Stomach (tissue), 9 donors: ENCODE measurements around the gene HLA-G. TPM values are rescaled to one million over a fixed set of nuclear protein-coding genes. Genes with fewer than 3 reads are reported as not detected.

Experiments used
- DNase-seq, 2 donors: peaks; one replicate each; pipeline versions ENCODE4 v3.0.0 to v3.0.0-alpha.2; 2013 to 2019
- H3K27ac ChIP-seq, 5 donors: fragments of 200-600 bp in 4 of 5; sonication (generic) in 4 of 5; one replicate each; pipeline ENCODE4 v1.5.1; 2013 to 2019; ENCODE audit warnings: mild to moderate bottlenecking in 1 of 5, moderate library complexity in 1 of 5
- H3K27me3 ChIP-seq, 3 donors: fragments of 200-600 bp; sonication (generic); one replicate each; pipeline ENCODE4 v1.5.1; 2017 to 2019; ENCODE audit warnings: mixed run types in 1 of 3
- H3K36me3 ChIP-seq, 4 donors: fragments of 200-600 bp; sonication (generic); 1 replicate in 3 of 4; 2 replicates in 1 of 4; pipeline ENCODE4 v1.5.1; 2016 to 2019
- H3K4me1 ChIP-seq, 4 donors: fragments of 200-600 bp; sonication (generic); one replicate each; pipeline ENCODE4 v1.5.1; 2016 to 2019
- H3K4me3 ChIP-seq, 4 donors: fragments of 200-600 bp; sonication (generic) in 3 of 4; one replicate each; pipeline ENCODE4 v1.5.1; 2016 to 2019; ENCODE audit warnings: mild to moderate bottlenecking in 1 of 4
- H3K9me3 ChIP-seq, 4 donors: fragments of 200-600 bp; sonication (generic); one replicate each; pipeline ENCODE4 v1.5.1; 2016 to 2019
- EP300 ChIP-seq: sonication (generic); formaldehyde crosslinking; IDR thresholded peaks from one replicate; pipeline ENCODE4 v1.6.1; 2017; ENCODE audit warnings: antibody characterized with exemption
- POLR2A ChIP-seq, 4 donors: fragments of 450-650 bp; IDR thresholded peaks; one replicate each; pipeline ENCODE4 v1.6.1; 2016; ENCODE audit warnings: antibody characterized with exemption in 4 of 4, control low read depth in 2 of 4, mild to moderate bottlenecking in 1 of 4, moderate library complexity in 1 of 4
- POLR2AphosphoS5 ChIP-seq, 3 donors: sonication (generic); formaldehyde crosslinking; IDR thresholded peaks; one replicate each; pipeline ENCODE4 v1.6.1; 2016; ENCODE audit warnings: antibody characterized with exemption in 3 of 3
- whole genome bisulfite sequencing, 5 donors: extraction: QIAGEN DNeasy Blood & Tissue Kit in 3 of 5; methylation state at CpG; one replicate each; pipeline versions ENCODE4 v1.1.5 to v1.1.7; 2013 to 2018; 5-methylcytosine and 5-hydroxymethylcytosine counted together
- intact Hi-C: fragments of 100-400 bp; cut with DNase I; formaldehyde crosslinking; loops from one replicate; pipeline ENCODE4 v1.15.1; 2023; ENCODE audit warnings: low total_unique reads
- polyA plus RNA-seq, 3 donors: library from polyadenylated mRNA; stranded (reverse); fragments of 200-250 nt; gene quantifications; one replicate each; pipeline ENCODE4 v1.2.3, GENCODE V29; 2013
- total RNA-seq, 5 donors: library from RNA; depleted of rRNA; stranded (reverse); fragments of >200 nt; gene quantifications; one replicate each; pipeline versions ENCODE4 v1.1.0 to v1.2.3, GENCODE V29; 2014 to 2016
- TF ChIP-seq, protein P1 (sequence below), 7 experiments: fragments of 450-650 bp in 4 of 7; fragments of 200-600 bp in 3 of 7; sonication (generic) in 3 of 7; IDR thresholded peaks; one replicate each; pipeline ENCODE4 v1.5.1; 2016 to 2019; ENCODE audit warnings: antibody characterized with exemption in 7 of 7, control low read depth in 2 of 7, mild to moderate bottlenecking in 1 of 7
- donor health status: healthy with polysubstance abuse.
- donor health status: Bipolar disorder and iron deficiency.
- donor health status: healthy.

HLA-G gene
- total and polyA plus RNA-seq, 8 donors = 0.10 to 3.6 TPM; not detected in 6

DNA sequence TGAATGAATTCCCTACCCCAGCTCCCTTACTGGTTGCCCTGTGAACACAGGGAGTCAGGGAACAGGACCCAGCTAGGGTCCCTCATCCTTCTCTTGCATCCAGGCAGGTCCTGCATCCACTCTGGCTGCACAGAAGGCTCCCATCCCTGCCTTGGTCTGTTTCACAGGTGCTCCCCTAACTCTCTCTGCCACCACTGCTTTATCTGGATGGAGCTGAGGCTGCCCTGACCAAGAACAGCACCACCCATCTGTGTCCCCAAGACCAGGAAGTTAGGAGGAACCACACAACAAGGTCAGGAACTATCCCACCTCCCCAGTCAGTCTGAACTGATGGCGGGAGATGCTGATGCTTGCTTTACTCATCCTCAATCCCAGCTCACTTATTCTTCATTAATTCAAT is 16.2 kb upstream of the HLA-G start:
- intact Hi-C loops = no loop called here
- 81 to 100% (median 86%) methylated on average over 1 of the region's 1 CpG for WGBS, 5 donors
- Histone ChIP-seq H3K9me3 (no peaks in the 10 kb centered on the region), H3K4me3 (no peak overlapping the region), H3K27ac (no peak overlapping the region), H3K27me3 (peaks cover 0 to 8% (median 0%) of the 10 kb centered on the region in 3 donors), H3K4me1 (no peaks in the 10 kb centered on the region), H3K36me3 (no peaks in the 10 kb centered on the region)
- no peak for DNase-seq
- TF ChIP-seq, protein P1, sequence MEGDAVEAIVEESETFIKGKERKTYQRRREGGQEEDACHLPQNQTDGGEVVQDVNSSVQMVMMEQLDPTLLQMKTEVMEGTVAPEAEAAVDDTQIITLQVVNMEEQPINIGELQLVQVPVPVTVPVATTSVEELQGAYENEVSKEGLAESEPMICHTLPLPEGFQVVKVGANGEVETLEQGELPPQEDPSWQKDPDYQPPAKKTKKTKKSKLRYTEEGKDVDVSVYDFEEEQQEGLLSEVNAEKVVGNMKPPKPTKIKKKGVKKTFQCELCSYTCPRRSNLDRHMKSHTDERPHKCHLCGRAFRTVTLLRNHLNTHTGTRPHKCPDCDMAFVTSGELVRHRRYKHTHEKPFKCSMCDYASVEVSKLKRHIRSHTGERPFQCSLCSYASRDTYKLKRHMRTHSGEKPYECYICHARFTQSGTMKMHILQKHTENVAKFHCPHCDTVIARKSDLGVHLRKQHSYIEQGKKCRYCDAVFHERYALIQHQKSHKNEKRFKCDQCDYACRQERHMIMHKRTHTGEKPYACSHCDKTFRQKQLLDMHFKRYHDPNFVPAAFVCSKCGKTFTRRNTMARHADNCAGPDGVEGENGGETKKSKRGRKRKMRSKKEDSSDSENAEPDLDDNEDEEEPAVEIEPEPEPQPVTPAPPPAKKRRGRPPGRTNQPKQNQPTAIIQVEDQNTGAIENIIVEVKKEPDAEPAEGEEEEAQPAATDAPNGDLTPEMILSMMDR (IDR thresholded peaks at IDR 0.05) = no peak
- no peak for TF ChIP-seq POLR2AphosphoS5 (IDR thresholded peaks at IDR 0.05)
- no peak for TF ChIP-seq POLR2A (IDR thresholded peaks at IDR 0.05)
- no peak for TF ChIP-seq EP300

DNA sequence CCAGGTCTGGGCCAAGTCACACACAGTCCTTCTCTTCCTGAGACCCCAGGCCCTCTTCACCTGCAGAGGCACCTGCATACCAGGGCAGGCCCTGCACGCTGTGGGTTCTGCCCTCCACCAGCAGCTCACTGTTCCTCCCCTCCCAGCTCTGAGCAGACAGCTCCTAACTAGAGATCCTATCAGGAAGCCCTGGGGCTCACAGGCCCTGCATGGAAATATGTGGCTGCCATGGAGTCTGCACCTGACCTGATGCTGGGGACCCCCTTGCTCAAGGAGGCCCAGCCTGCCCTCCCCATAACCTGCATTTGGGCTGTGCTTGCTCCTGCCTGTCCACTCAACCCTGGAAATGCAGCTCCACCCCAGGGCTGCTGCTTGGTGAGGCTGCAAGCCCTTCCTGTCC is 14.6 kb upstream of the HLA-G start:
- no peak for DNase-seq
- Histone ChIP-seq H3K9me3 (no peaks in the 10 kb centered on the region), H3K4me1 (no peaks in the 10 kb centered on the region), H3K27me3 (no peaks in the 10 kb centered on the region), H3K36me3 (no peaks in the 10 kb centered on the region), H3K4me3 (no peak overlapping the region), H3K27ac (no peak overlapping the region)
- 0 to 33% (median 13%) methylated on average over 1 of the region's 1 CpG; no CpG with 5 or more reads in 1 of the 5 donors for WGBS, 5 donors
- TF ChIP-seq POLR2A (IDR thresholded peaks at IDR 0.05) = no peak
- no peak for TF ChIP-seq POLR2AphosphoS5 (IDR thresholded peaks at IDR 0.05)
- intact Hi-C loops = no loop called here

DNA sequence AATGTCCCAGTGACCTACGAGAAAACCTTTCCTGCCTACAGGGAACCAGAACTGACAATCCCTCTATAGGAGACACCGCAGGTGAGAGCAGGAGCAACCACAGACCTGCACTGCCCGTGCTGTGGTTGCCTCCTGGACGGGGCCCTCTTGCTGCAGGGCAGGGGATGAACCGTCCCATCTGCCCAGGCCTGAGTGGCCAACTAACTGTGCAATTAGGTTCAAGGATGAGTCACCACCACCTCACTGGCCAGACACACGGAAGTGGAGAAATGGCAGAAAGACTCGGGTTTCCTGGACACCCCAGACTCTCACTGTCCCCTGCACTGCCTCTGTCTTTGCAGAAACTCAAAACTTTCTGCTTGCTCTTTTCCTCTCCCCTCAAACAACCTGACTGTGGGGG is 13.8 kb upstream of the HLA-G start:
- WGBS, 5 donors = 65 to 74% (median 70%) methylated on average over 7 of the region's 7 CpGs
- intact Hi-C loops = no loop called here
- no peak for DNase-seq
- H3K36me3 ChIP-seq = no peaks in the 10 kb centered on the region
- H3K27ac ChIP-seq = no peak overlapping the region
- H3K4me3 ChIP-seq = no peak overlapping the region
- TF ChIP-seq EP300 = no peak
- TF ChIP-seq POLR2A (IDR thresholded peaks at IDR 0.05) = no peak
- TF ChIP-seq POLR2AphosphoS5 (IDR thresholded peaks at IDR 0.05) = no peak
- TF ChIP-seq, protein P1 (IDR thresholded peaks at IDR 0.05) = no peak
- H3K27me3 ChIP-seq = no peaks in the 10 kb centered on the region
- no peaks in the 10 kb centered on the region for H3K4me1 ChIP-seq
- no peaks in the 10 kb centered on the region for H3K9me3 ChIP-seq

DNA sequence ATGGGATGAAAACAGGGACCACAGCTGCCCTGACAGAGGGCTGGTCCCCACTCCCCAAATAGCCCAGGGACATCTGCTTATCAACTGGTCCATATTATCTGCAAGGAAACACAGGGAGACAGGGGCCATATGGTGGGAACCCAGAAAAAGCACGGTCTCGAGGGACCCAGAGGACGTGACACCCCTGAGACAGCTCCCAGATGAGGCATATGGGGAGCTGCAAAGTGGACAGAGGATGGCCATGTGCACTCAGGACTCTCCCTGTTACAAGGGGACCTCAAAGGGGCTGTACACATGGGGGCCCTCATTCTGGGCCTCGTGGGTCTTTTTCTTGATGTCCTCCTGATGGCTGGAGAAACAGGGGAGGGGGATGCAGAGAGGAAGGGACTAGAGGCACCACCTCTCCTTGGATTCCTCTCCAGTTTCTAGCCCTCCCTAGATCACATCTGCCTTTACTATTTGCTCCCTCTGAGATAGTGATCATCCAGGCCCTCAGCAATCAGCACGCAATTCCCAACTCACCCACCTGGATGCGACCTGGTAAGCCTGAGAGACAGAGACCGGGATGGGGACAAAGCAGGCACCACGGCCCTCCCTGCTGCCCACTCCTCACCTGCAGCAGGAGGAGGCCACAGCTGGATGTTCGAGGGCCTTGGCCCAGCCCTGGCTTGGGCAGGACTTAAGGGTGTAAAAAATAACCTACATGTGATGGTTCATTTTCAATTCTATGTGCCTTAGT is 13.1 kb upstream of the HLA-G start:
- no peak overlapping the region for H3K4me3 ChIP-seq

More for the DNA sequence above, 13.1 kb upstream of the HLA-G start:
- H3K4me1 ChIP-seq = no peaks in the 10 kb centered on the region
- no peak for DNase-seq
- H3K27me3 ChIP-seq = peaks cover 0 to 3% (median 0%) of the 10 kb centered on the region in 3 donors
- no peak overlapping the region for H3K27ac ChIP-seq
- no peaks in the 10 kb centered on the region for H3K36me3 ChIP-seq
- TF ChIP-seq, protein P1 (IDR thresholded peaks at IDR 0.05) = no peak
- TF ChIP-seq POLR2A (IDR thresholded peaks at IDR 0.05) = no peak
- no peak for TF ChIP-seq EP300
- TF ChIP-seq POLR2AphosphoS5 (IDR thresholded peaks at IDR 0.05) = no peak
- intact Hi-C loops = no loop called here
- H3K9me3 ChIP-seq = no peaks in the 10 kb centered on the region
- WGBS, 5 donors = 46 to 76% (median 64%) methylated on average over 9 of the region's 9 CpGs
